Retinal pigment epithelial cell (primary cell): ENCODE measurements around the gene RIMBP2.

Experiments
- DNase-seq: peaks from one replicate; pipeline ENCODE4 v3.0.0-alpha.2; 2010; ENCODE audit warnings: low read depth
- H3K4me3 ChIP-seq: 2 replicates; pipeline ENCODE4 v1.5.1; 2011; ENCODE audit warnings: mild to moderate bottlenecking, low read length, control low read depth, moderate library complexity
- CTCF ChIP-seq: conservative IDR thresholded peaks from 2 replicates; pipeline ENCODE4 v1.5.1; 2011; ENCODE audit warnings: low read depth, low read length, control low read depth, inconsistent platforms

Gene RIMBP2

DNA sequence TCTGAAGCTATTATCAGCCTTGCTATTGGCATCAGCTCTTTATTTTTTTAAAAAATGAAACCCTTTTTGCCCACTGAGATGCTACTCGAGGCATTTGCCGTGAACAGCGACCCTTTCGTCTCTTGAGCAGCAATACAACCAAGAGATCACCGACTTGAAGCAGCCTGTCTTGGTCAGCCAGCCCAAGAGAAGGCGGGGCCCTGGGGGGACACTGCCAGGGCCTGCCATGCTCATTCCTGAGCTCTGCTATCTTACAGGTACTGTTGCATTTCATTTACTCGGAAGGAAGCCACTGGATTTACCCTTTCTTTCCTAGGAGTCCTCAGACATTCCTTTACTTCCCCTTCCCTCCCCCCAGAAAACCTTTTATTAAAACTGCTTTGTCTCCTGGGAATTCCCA lies 361.7 kb downstream of the RIMBP2 start:
- H3K4me3 ChIP-seq = no peak overlapping the region
- TF ChIP-seq CTCF = no peak
- DNase-seq = no peak

DNA sequence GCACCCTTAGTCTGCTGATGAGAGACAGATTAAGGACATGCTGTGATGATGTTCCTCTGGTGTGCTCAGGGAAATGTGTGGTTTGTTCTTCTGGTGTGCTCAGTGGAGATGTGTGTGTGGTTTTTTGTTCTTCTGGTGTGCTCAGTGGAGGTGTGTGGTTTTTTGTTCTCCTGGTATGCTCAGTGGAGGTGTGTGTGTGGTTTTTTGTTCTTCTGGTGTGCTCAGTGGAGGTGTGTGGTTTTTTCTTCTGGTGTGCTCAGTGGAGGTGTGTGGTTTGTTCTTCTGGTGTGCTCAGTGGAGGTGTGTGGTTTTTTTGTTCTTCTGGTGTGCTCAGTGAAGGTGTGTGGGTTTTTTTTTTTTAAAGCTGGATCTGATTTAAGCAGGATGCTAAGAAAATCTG lies 363.0 kb downstream of the RIMBP2 start:
- no peak for TF ChIP-seq CTCF
- H3K4me3 ChIP-seq = no peak overlapping the region
- no peak for DNase-seq

GRCh38 chr12:130351326-130351725 lies 364.8 kb downstream of the RIMBP2 start:
- no peak for TF ChIP-seq CTCF
- no peak for DNase-seq
- no peak overlapping the region for H3K4me3 ChIP-seq

- no peak overlapping the region for H3K4me3 ChIP-seq
- DNase-seq = no peak
- no peak for TF ChIP-seq CTCF
Observed at GRCh38 chr12:130350715-130351114, 365.4 kb downstream of the RIMBP2 start.

GRCh38 chr12:130347588-130347987 lies 368.5 kb downstream of the RIMBP2 start:
- H3K4me3 ChIP-seq = no peak overlapping the region
- no peak for DNase-seq
- no peak for TF ChIP-seq CTCF
